GM19025 (cell line): Measurements from ENCODE around the gene CBX8.

Experiments
- ATAC-seq: cut with Tn5 transposase; IDR thresholded peaks from one replicate; pipeline ENCODE4 v1.9.1; 2021; ENCODE audit warnings: mild to moderate bottlenecking, low read depth, moderate library complexity; ENCODE audit not compliant: unreplicated experiment

CBX8 gene

GRCh38 chr17:79821331-79822095, 24.6 kb upstream of the CBX8 start:
- no peak for ATAC-seq

GRCh38 chr17:79820959-79821330, 24.1 kb upstream of the CBX8 start:
- no peak for ATAC-seq

- ATAC-seq: no peak
Measured at GRCh38 chr17:79819534-79820276, 22.8 kb upstream of the CBX8 start.

- ATAC-seq: no peak
Measured at GRCh38 chr17:79819085-79819484, 22.2 kb upstream of the CBX8 start.

- no peak for ATAC-seq
Measured at GRCh38 chr17:79818026-79818758, 21.3 kb upstream of the CBX8 start.

- ATAC-seq: no peak
Measured at GRCh38 chr17:79815836-79816461, 19.1 kb upstream of the CBX8 start.

- ATAC-seq: no peak
Measured at GRCh38 chr17:79814974-79815835, 18.3 kb upstream of the CBX8 start.

GRCh38 chr17:79814127-79814973, 17.5 kb upstream of the CBX8 start:
- no peak for ATAC-seq

- ATAC-seq: no peak
Measured at GRCh38 chr17:79813297-79814126, 16.6 kb upstream of the CBX8 start.

GRCh38 chr17:79812353-79813258, 15.7 kb upstream of the CBX8 start:
- ATAC-seq: no peak

- ATAC-seq: no peak
Measured at GRCh38 chr17:79811868-79812352, 15.0 kb upstream of the CBX8 start.

GRCh38 chr17:79811011-79811867, 14.4 kb upstream of the CBX8 start:
- no peak for ATAC-seq

GRCh38 chr17:79810130-79811010, 13.5 kb upstream of the CBX8 start:
- peak; percentile 83 for ATAC-seq

- peak; percentile 23 for ATAC-seq
Measured at GRCh38 chr17:79809530-79810129, 12.8 kb upstream of the CBX8 start.
